C1 segment of cervical spinal cord (tissue), 14 donors: ENCODE results near the gene VWA1.
"Not testable (repeated sequence)": the region's sequence is repeated elsewhere in the genome, so short reads cannot be mapped to it uniquely, and the experiment has no call there.

Experiments
- DNase-seq, 14 donors: peaks; one replicate each; lab custom pipeline; 2025; lab: John Stamatoyannopoulos, UW

VWA1 gene

GRCh38 chr1:1403653-1404052 is 31.8 kb upstream of the VWA1 start:
- DNase-seq = no peak

GRCh38 chr1:1406101-1406820 is 29.2 kb upstream of the VWA1 start:
- DNase-seq = no peak

GRCh38 chr1:1406821-1407635 is 28.5 kb upstream of the VWA1 start, which contains the start of gene MRPL20:
TSS of gene MRPL20 (minus strand) at chr1:1407293. CDS start at chr1:1407217, 76 bp downstream.
- peak; percentile 40 to 94 (median 90) for DNase-seq

GRCh38 chr1:1407636-1408318 is 27.7 kb upstream of the VWA1 start:
- DNase-seq = no peak

- not testable (repeated sequence) for DNase-seq
These were observed 25.3 kb upstream of the VWA1 start for GRCh38 chr1:1410238-1410637.

- DNase-seq = no peak
These were observed 23.9 kb upstream of the VWA1 start for GRCh38 chr1:1411626-1412025.

- DNase-seq = not testable (repeated sequence)
These were observed 23.1 kb upstream of the VWA1 start for GRCh38 chr1:1412311-1412902.

- DNase-seq = no peak
These were observed 19.7 kb upstream of the VWA1 start for GRCh38 chr1:1415751-1416150.

GRCh38 chr1:1417396-1417795 is 18.1 kb upstream of the VWA1 start:
- not testable (repeated sequence) for DNase-seq

GRCh38 chr1:1417825-1418463 is 17.5 kb upstream of the VWA1 start:
- DNase-seq = peak in 1 of 14 donors; percentile 11

- DNase-seq = no peak
These were observed 16.8 kb upstream of the VWA1 start for GRCh38 chr1:1418464-1419362.

- DNase-seq = no peak
These were observed 16.1 kb upstream of the VWA1 start for GRCh38 chr1:1419363-1419812.

- DNase-seq = peak in 4 of 14 donors; percentile 31 to 62 (median 36)
These were observed 15.5 kb upstream of the VWA1 start for GRCh38 chr1:1419813-1420653.

GRCh38 chr1:1420654-1421141 is 14.8 kb upstream of the VWA1 start:
- DNase-seq = no peak

GRCh38 chr1:1421147-1421906 is 14.2 kb upstream of the VWA1 start, which contains the start of gene ANKRD65:
TSS of gene ANKRD65 (minus strand) at chr1:1421276. CDS start at chr1:1421005, 271 bp downstream.
- peak in 9 of 14 donors; percentile 20 to 76 (median 42) for DNase-seq

GRCh38 chr1:1421907-1422464 is 13.5 kb upstream of the VWA1 start:
- no peak for DNase-seq

GRCh38 chr1:1422465-1423244 is 12.8 kb upstream of the VWA1 start:
- DNase-seq = no peak
